GM21528 (cell line): ENCODE data around the gene MTA3.
A peak's percentile ranks its signal among the peaks of the same experiment; 100 is the strongest.

ENCODE experiments used
- ATAC-seq: cut with Tn5 transposase; IDR thresholded peaks from one replicate; pipeline ENCODE4 v1.9.1; 2021; ENCODE audit warnings: mild to moderate bottlenecking, moderate library complexity; ENCODE audit not compliant: unreplicated experiment, low FRiP score

Gene MTA3

GRCh38 chr2:42653039-42653438 lies 84.6 kb downstream of the MTA3 start:
- ATAC-seq: no peak

GRCh38 chr2:42653908-42654445 lies 85.5 kb downstream of the MTA3 start:
- ATAC-seq: no peak

GRCh38 chr2:42658306-42658705 lies 89.9 kb downstream of the MTA3 start:
- no peak for ATAC-seq

GRCh38 chr2:42659609-42660008 lies 91.2 kb downstream of the MTA3 start:
- ATAC-seq: no peak

GRCh38 chr2:42663106-42663780 lies 94.8 kb downstream of the MTA3 start:
- ATAC-seq: peak; percentile 79

GRCh38 chr2:42663828-42664227 lies 95.4 kb downstream of the MTA3 start:
- peak; percentile 39 for ATAC-seq

GRCh38 chr2:42673989-42674579 lies 105.7 kb downstream of the MTA3 start:
- no peak for ATAC-seq

GRCh38 chr2:42675815-42676214 lies 107.4 kb downstream of the MTA3 start:
- ATAC-seq: no peak

- ATAC-seq: no peak
These were observed 116.9 kb downstream of the MTA3 start for GRCh38 chr2:42685303-42685702.

GRCh38 chr2:42693013-42693615 lies 124.7 kb downstream of the MTA3 start:
- no peak for ATAC-seq

- no peak for ATAC-seq
These were observed 125.5 kb downstream of the MTA3 start for GRCh38 chr2:42693688-42694479.

- no peak for ATAC-seq
These were observed 128.6 kb downstream of the MTA3 start for GRCh38 chr2:42696987-42697386.

GRCh38 chr2:42698940-42699339 lies 130.5 kb downstream of the MTA3 start:
- ATAC-seq: no peak

- ATAC-seq: no peak
These were observed 138.4 kb downstream of the MTA3 start for GRCh38 chr2:42706836-42707235.

GRCh38 chr2:42708179-42708578 lies 139.7 kb downstream of the MTA3 start:
- ATAC-seq: no peak

- no peak for ATAC-seq
These were observed 143.5 kb downstream of the MTA3 start for GRCh38 chr2:42711896-42712295.

- no peak for ATAC-seq
These were observed 144.5 kb downstream of the MTA3 start for GRCh38 chr2:42712934-42713333.

- no peak for ATAC-seq
These were observed 145.5 kb downstream of the MTA3 start for GRCh38 chr2:42713920-42714319.

GRCh38 chr2:42714686-42715085 lies 146.3 kb downstream of the MTA3 start:
- no peak for ATAC-seq

GRCh38 chr2:42721898-42722297 lies 153.5 kb downstream of the MTA3 start:
- no peak for ATAC-seq
